Posterior cingulate gyrus (tissue), 11 donors: ENCODE measurements around the gene RRP1B.

Source experiments
- DNase-seq, 10 donors: peaks; one replicate each; pipeline versions ENCODE4 v3.0.0 to v3.0.0-alpha.2; 2020 to 2021; ENCODE audit warnings: mixed read lengths in 3 of 10
- intact Hi-C: fragments of 100-400 bp; cut with DNase I; formaldehyde crosslinking; loops from one replicate; pipeline ENCODE4 v1.15.1; 2023

RRP1B gene

GRCh38 chr21:43735236-43736091 lies 76.1 kb downstream of the RRP1B start:
- intact Hi-C loops = no loop called here
- DNase-seq = peak in 1 of 10 donors; percentile 76

- intact Hi-C loops = no loop called here
- DNase-seq = peak in 1 of 10 donors; percentile 81
These were observed 77.0 kb downstream of the RRP1B start for GRCh38 chr21:43736224-43736883.

GRCh38 chr21:43737158-43737950 lies 78.0 kb downstream of the RRP1B start:
- intact Hi-C loops = no loop called here
- peak in 1 of 10 donors; percentile 75 for DNase-seq

- intact Hi-C loops = no loop called here
- no peak for DNase-seq
These were observed 80.5 kb downstream of the RRP1B start for GRCh38 chr21:43739621-43740435.

- peak in 6 of 10 donors; percentile 38 to 92 (median 74) for DNase-seq
- intact Hi-C loops = no loop called here
These were observed 81.3 kb downstream of the RRP1B start for GRCh38 chr21:43740497-43741156.

GRCh38 chr21:43741423-43742096 lies 82.2 kb downstream of the RRP1B start:
- intact Hi-C loops = no loop called here
- no peak for DNase-seq

GRCh38 chr21:43743947-43744346 lies 84.6 kb downstream of the RRP1B start:
- intact Hi-C loops = no loop called here
- DNase-seq = no peak

GRCh38 chr21:43744725-43745124 lies 85.4 kb downstream of the RRP1B start:
- DNase-seq = no peak
- intact Hi-C loops = no loop called here
